CD4-positive, alpha-beta T cell treated with Interleukin-17A for 4 hours (primary cell): Measurements from ENCODE around the gene SMIM41.
A peak's percentile ranks its signal among the peaks of the same experiment; 100 is the strongest.

Experiments used
- DNase-seq: peaks from one replicate; pipeline ENCODE4 v3.0.0-alpha.2; 2020; ENCODE audit warnings: mixed read lengths

SMIM41 gene

GRCh38 chr12:52148464-52149181 is 69.1 kb downstream of the SMIM41 start:
- no peak for DNase-seq

- no peak for DNase-seq
These were observed 69.7 kb downstream of the SMIM41 start for GRCh38 chr12:52149182-52149641.

DNA sequence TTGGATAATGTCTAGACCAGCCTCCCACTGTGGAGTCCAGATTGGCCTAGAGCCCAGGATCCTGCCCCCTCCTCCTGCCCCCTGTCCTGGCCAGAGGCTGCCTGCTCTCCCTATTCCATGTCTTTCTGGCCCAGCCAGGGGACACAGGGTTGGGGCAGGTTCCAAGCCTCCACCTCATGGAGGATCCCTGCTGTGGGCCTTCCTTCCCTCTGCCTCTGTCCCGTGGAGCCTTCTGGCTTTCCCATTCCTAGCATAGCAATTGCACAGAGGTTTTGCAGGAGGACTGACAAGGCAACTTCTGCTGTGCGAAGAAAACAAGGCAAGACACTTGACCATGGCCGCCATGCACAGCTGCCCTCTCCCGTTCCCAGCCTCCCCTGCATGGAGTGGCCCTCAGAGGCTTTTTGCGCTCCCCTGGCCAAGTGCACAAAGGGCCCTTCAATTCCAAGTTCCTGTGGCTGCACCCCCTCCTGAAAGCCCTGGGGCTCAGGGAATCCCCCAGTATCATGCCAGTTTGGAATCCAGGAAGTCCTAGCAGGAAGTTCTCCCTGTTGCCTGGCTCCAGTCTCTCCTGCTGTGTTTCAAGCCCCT is 70.2 kb downstream of the SMIM41 start:
- DNase-seq: no peak

- no peak for DNase-seq
These were observed 71.8 kb downstream of the SMIM41 start for GRCh38 chr12:52151153-52151836.

- peak; percentile 83 for DNase-seq
These were observed 72.6 kb downstream of the SMIM41 start for GRCh38 chr12:52151837-52152783.

- DNase-seq: no peak
These were observed 73.4 kb downstream of the SMIM41 start for GRCh38 chr12:52152905-52153317.

GRCh38 chr12:52155048-52155868 is 75.8 kb downstream of the SMIM41 start:
- peak; percentile 60 for DNase-seq

- no peak for DNase-seq
These were observed 76.8 kb downstream of the SMIM41 start for GRCh38 chr12:52156311-52156710.

DNA sequence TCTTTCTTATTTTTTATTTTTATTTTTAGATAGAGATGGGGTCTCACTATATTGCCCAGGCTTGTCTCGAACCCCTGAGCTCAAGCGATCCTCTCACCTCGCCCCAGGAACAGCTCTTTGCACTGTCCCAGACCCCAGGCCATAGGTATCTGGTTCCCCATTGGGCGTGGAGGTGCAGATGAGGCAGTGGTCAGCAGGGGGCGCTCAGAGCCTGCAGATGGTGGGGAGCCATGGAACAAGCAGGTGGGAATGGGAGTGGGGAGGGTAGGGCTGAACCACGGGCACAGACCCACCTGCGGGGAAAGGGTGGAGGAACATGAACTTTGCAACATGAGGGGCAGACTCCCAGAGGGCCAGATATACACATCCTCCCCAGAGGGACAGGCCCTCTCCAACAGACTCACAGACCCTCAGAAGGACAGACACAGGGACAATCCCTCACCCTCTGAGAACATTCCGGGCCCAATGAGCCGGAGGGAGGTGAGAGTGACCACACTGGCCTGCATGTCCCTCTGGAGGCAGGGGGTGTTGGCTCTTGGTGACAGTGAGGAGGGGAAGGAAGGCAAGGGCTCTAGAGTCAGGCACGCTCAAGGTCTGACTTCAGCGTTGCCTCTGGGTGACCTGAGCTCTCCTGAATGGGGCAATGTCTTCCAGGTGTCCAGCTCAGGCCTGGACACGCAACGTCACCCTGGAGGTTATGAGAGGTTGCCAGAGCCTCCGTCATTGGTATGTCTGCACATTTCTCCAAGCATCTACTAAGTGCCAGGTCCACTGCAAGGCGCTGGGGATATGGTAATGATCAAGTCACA is 77.5 kb downstream of the SMIM41 start:
- DNase-seq: peak; percentile 84

- no peak for DNase-seq
These were observed 78.2 kb downstream of the SMIM41 start for GRCh38 chr12:52157566-52158150.
